Tibial nerve (tissue), 4 donors: ENCODE results near the gene ARHGEF26. TPM values are rescaled to one million over a fixed set of nuclear protein-coding genes. Genes with fewer than 3 reads are reported as not detected.
A peak's percentile ranks its signal among the peaks of the same experiment; 100 is the strongest.

ENCODE experiments used
- DNase-seq, 2 donors: peaks; one replicate each; pipeline ENCODE4 v3.0.0-alpha.2; 2019; ENCODE audit warnings: low spot score in 2 of 2
- H3K27ac ChIP-seq, 4 donors: fragments of 200-600 bp; sonication (generic) in 3 of 4; one replicate each; pipeline ENCODE4 v1.5.1; 2017 to 2019; ENCODE audit warnings: mild to moderate bottlenecking in 1 of 4
- H3K27me3 ChIP-seq, 2 donors: fragments of 200-600 bp; sonication (generic) in 1 of 2; one replicate each; pipeline versions ENCODE4 v1.5.1 to v1.6.0; 2017 to 2019
- H3K36me3 ChIP-seq, 3 donors: fragments of 200-600 bp; sonication (generic); one replicate each; pipeline ENCODE4 v1.5.1; 2018 to 2019
- H3K4me1 ChIP-seq, 4 donors: fragments of 200-600 bp; sonication (generic) in 3 of 4; one replicate each; pipeline ENCODE4 v1.5.1; 2017 to 2019
- H3K4me3 ChIP-seq, 4 donors: fragments of 200-600 bp; sonication (generic) in 3 of 4; one replicate each; pipeline ENCODE4 v1.5.1; 2017 to 2019; ENCODE audit warnings: mild to moderate bottlenecking in 1 of 4, moderate library complexity in 1 of 4
- H3K9me3 ChIP-seq, 4 donors: fragments of 200-600 bp; sonication (generic) in 3 of 4; one replicate each; pipeline ENCODE4 v1.5.1; 2017 to 2019
- CTCF ChIP-seq, 5 experiments: fragments of 200-600 bp in 3 of 5; fragments of 450-650 bp in 2 of 5; sonication (generic) in 3 of 5; IDR thresholded peaks; one replicate each; pipeline ENCODE4 v1.5.1; 2016 to 2019; ENCODE audit warnings: antibody characterized with exemption in 5 of 5, mild to moderate bottlenecking in 3 of 5, moderate library complexity in 2 of 5
- EP300 ChIP-seq, 2 donors: sonication (generic); formaldehyde crosslinking; IDR thresholded peaks; one replicate each; pipeline ENCODE4 v1.6.1; 2017; ENCODE audit warnings: antibody characterized with exemption in 2 of 2, mild to moderate bottlenecking in 1 of 2
- POLR2A ChIP-seq, 2 donors: fragments of 450-650 bp; IDR thresholded peaks; one replicate each; pipeline ENCODE4 v1.6.1; 2017; ENCODE audit warnings: antibody characterized with exemption in 2 of 2, mild to moderate bottlenecking in 2 of 2, moderate library complexity in 2 of 2
- WGBS, 2 donors: methylation state at CpG; one replicate each; pipeline ENCODE4 v1.1.5; 2018; 5-methylcytosine and 5-hydroxymethylcytosine counted together
- total RNA-seq, 4 donors: library from RNA; depleted of rRNA; stranded (reverse); fragments of >200 nt; gene quantifications; one replicate each; pipeline ENCODE4 v1.1.0, GENCODE V29; 2016

The ARHGEF26 gene
- total RNA-seq, 4 donors from 2014 or later: 44.7 to 82.8 (median 64.4) TPM

GRCh38 chr3:154176036-154176435, 54.8 kb downstream of the ARHGEF26 start:
- no peak overlapping the region for H3K4me3 ChIP-seq
- peaks cover 0 to 15% (median 0%) of the 10 kb centered on the region in 4 donors for H3K4me1 ChIP-seq
- WGBS, 2 donors: 50 to 54% methylated on average over 2 of the region's 2 CpGs
- H3K27me3 ChIP-seq: no peaks in the 10 kb centered on the region
- no peaks in the 10 kb centered on the region for H3K36me3 ChIP-seq
- no peak overlapping the region for H3K27ac ChIP-seq
- no peak for TF ChIP-seq EP300 (IDR thresholded peaks at IDR 0.05)
- TF ChIP-seq POLR2A (IDR thresholded peaks at IDR 0.05): no peak
- no peak for TF ChIP-seq CTCF (IDR thresholded peaks at IDR 0.05)
- no peak for DNase-seq
- H3K9me3 ChIP-seq: peaks cover 0 to 7% (median 0%) of the 10 kb centered on the region in 4 donors

- WGBS, 2 donors: 50 to 71% methylated on average over 1 of the region's 1 CpG
- Histone ChIP-seq H3K4me1 (peaks cover 0 to 23% (median 0%) of the 10 kb centered on the region in 4 donors), H3K36me3 (no peaks in the 10 kb centered on the region), H3K9me3 (peaks cover 0 to 7% (median 0%) of the 10 kb centered on the region in 4 donors), H3K27me3 (no peaks in the 10 kb centered on the region), H3K27ac (peak overlapping the region in 2 of 4 donors; percentile 10), H3K4me3 (no peak overlapping the region)
- TF ChIP-seq POLR2A (IDR thresholded peaks at IDR 0.05) (no peak), EP300 (IDR thresholded peaks at IDR 0.05) (no peak), CTCF (IDR thresholded peaks at IDR 0.05) (no peak)
- no peak for DNase-seq
These were observed 56.2 kb downstream of the ARHGEF26 start for GRCh38 chr3:154177406-154177805.

- Histone ChIP-seq H3K9me3 (peaks cover 0 to 7% (median 0%) of the 10 kb centered on the region in 4 donors), H3K4me1 (peaks cover 0 to 23% (median 0%) of the 10 kb centered on the region in 4 donors), H3K27me3 (no peaks in the 10 kb centered on the region), H3K27ac (no peak overlapping the region), H3K4me3 (no peak overlapping the region), H3K36me3 (no peaks in the 10 kb centered on the region)
- DNase-seq: no peak
- WGBS, 2 donors: 64 to 81% methylated on average over 3 of the region's 3 CpGs
- no peak for TF ChIP-seq POLR2A (IDR thresholded peaks at IDR 0.05)
These were observed 57.0 kb downstream of the ARHGEF26 start for GRCh38 chr3:154178172-154178571.

GRCh38 chr3:154180836-154181691, 59.9 kb downstream of the ARHGEF26 start:
- Histone ChIP-seq H3K4me3 (no peak overlapping the region), H3K36me3 (no peaks in the 10 kb centered on the region), H3K4me1 (peaks cover 0 to 19% (median 0%) of the 10 kb centered on the region in 4 donors), H3K9me3 (peaks cover 0 to 7% (median 0%) of the 10 kb centered on the region in 4 donors), H3K27me3 (no peaks in the 10 kb centered on the region), H3K27ac (peak overlapping the region in 2 of 4 donors; percentile 31 to 38)
- no peak for DNase-seq
- WGBS, 2 donors: 50 to 57% methylated on average over 10 of the region's 10 CpGs
- TF ChIP-seq POLR2A (IDR thresholded peaks at IDR 0.05) (no peak), EP300 (IDR thresholded peaks at IDR 0.05) (no peak), CTCF (IDR thresholded peaks at IDR 0.05) (no peak)

- no peak for TF ChIP-seq POLR2A (IDR thresholded peaks at IDR 0.05)
- Histone ChIP-seq H3K27ac (no peak overlapping the region), H3K27me3 (no peaks in the 10 kb centered on the region), H3K36me3 (no peaks in the 10 kb centered on the region), H3K4me1 (peaks cover 0 to 15% (median 0%) of the 10 kb centered on the region in 4 donors), H3K9me3 (peaks cover 0 to 7% (median 0%) of the 10 kb centered on the region in 4 donors), H3K4me3 (no peak overlapping the region)
- DNase-seq: no peak
- WGBS, 2 donors: 86 to 88% methylated on average over 4 of the region's 4 CpGs
These were observed 61.2 kb downstream of the ARHGEF26 start for GRCh38 chr3:154182322-154182922.

GRCh38 chr3:154182975-154183374, 61.8 kb downstream of the ARHGEF26 start:
- no peak overlapping the region for H3K27ac ChIP-seq
- H3K9me3 ChIP-seq: peaks cover 0 to 7% (median 0%) of the 10 kb centered on the region in 4 donors
- no peaks in the 10 kb centered on the region for H3K27me3 ChIP-seq
- TF ChIP-seq CTCF (IDR thresholded peaks at IDR 0.05): no peak
- no peak for TF ChIP-seq EP300 (IDR thresholded peaks at IDR 0.05)
- no peak for TF ChIP-seq POLR2A (IDR thresholded peaks at IDR 0.05)
- DNase-seq: no peak
- no peak overlapping the region for H3K4me3 ChIP-seq
- no peaks in the 10 kb centered on the region for H3K36me3 ChIP-seq
- H3K4me1 ChIP-seq: peaks cover 0 to 16% (median 0%) of the 10 kb centered on the region in 4 donors
